Erythroblast (primary cell): ENCODE results near the gene SPX.

Experiments
- GATA1 ChIP-seq: IDR thresholded peaks from 2 replicates; pipeline ENCODE4 v1.6.1; 2011; ENCODE audit warnings: low read depth, mild to moderate bottlenecking, control low read depth, low read length, moderate library complexity
- POLR2A ChIP-seq: IDR thresholded peaks from 2 replicates; pipeline ENCODE4 v1.6.1; 2011; ENCODE audit warnings: mild to moderate bottlenecking, low read length

GRCh38 chr12:21551841-21552465 is 25.9 kb downstream of the SPX start:
- no peak for TF ChIP-seq POLR2A
- TF ChIP-seq GATA1 = no peak
